Body of pancreas (tissue), 4 donors: ENCODE data around the gene SRD5A1. TPM values are rescaled to one million over a fixed set of nuclear protein-coding genes. Genes with fewer than 3 reads are reported as not detected.

ENCODE experiments used
- ATAC-seq: fragments of 150-250 bp; one replicate; pipeline ENCODE4 v1.9.1; 2016
- DNase-seq, 4 donors: peaks; one replicate each; pipeline ENCODE4 v3.0.0-alpha.2; 2019
- H3K27ac ChIP-seq, 4 donors: fragments of 200-600 bp; sonication (generic); 1 replicate in 3 of 4; 2 replicates in 1 of 4; pipeline versions ENCODE4 v1.5.1 to v1.6.1; 2016 to 2019; ENCODE audit warnings: mild to moderate bottlenecking in 1 of 4, mixed read lengths in 1 of 4, moderate library complexity in 1 of 4
- H3K27me3 ChIP-seq, 2 donors: fragments of 200-600 bp; sonication (generic); one replicate each; pipeline ENCODE4 v1.6.0; 2016; ENCODE audit warnings: mild to moderate bottlenecking in 1 of 2
- H3K36me3 ChIP-seq, 2 donors: fragments of 200-600 bp; sonication (generic); replicated peaks in 1 of 2; 2 replicates each; pipeline ENCODE4 v1.5.1; 2016; ENCODE audit warnings: low read depth in 2 of 2; ENCODE audit not compliant: insufficient read depth in 1 of 2
- H3K4me1 ChIP-seq: fragments of 200-600 bp; sonication (generic); one replicate; pipeline ENCODE4 v1.6.0; 2016
- H3K4me3 ChIP-seq, 2 donors: fragments of 200-600 bp; sonication (generic); 1 replicate in 1 of 2; 2 replicates in 1 of 2; pipeline ENCODE4 v1.5.1; 2016 to 2019
- H3K9me3 ChIP-seq, 3 donors: fragments of 200-600 bp; sonication (generic); 1 replicate in 2 of 3; 2 replicates in 1 of 3; pipeline ENCODE4 v1.5.1; 2016
- CTCF ChIP-seq, 7 experiments: fragments of 450-650 bp in 4 of 7; fragments of 200-600 bp in 3 of 7; sonication (generic) in 3 of 7; IDR thresholded peaks; one replicate each; pipeline ENCODE4 v1.5.1; 2016 to 2019; ENCODE audit warnings: antibody characterized with exemption in 7 of 7
- POLR2A ChIP-seq, 3 donors: fragments of 450-650 bp; IDR thresholded peaks; one replicate each; pipeline ENCODE4 v1.6.1; 2016; ENCODE audit warnings: antibody characterized with exemption in 3 of 3, mild to moderate bottlenecking in 2 of 3
- WGBS, 2 donors: methylation state at CpG; one replicate each; pipeline ENCODE4 v1.1.5; 2017; 5-methylcytosine and 5-hydroxymethylcytosine counted together
- intact Hi-C: fragments of 100-400 bp; cut with DNase I; formaldehyde crosslinking; loops from one replicate; pipeline ENCODE4 v1.15.1; 2023
- total RNA-seq, 2 donors: library from RNA; depleted of rRNA; stranded (reverse); fragments of >200 nt; gene quantifications; one replicate each; pipeline ENCODE4 v1.1.0, GENCODE V29; 2016

The SRD5A1 gene
- total RNA-seq, 2 donors from 2014 or later: 1.6 to 4.2 TPM

GRCh38 chr5:6585939-6586646 is 47.1 kb upstream of the SRD5A1 start:
- ATAC-seq (no peak), DNase-seq (no peak)
- no peaks in the 10 kb centered on the region for H3K27me3 ChIP-seq
- 76 to 79% methylated on average over 14 to 15 of the region's 15 CpGs for WGBS, 2 donors
- H3K4me1 ChIP-seq: peaks cover 9% of the 10 kb centered on the region
- no peak overlapping the region for H3K27ac ChIP-seq
- intact Hi-C loops: no loop called here
- H3K9me3 ChIP-seq: no peaks in the 10 kb centered on the region
- TF ChIP-seq POLR2A (IDR thresholded peaks at IDR 0.05) (no peak), CTCF (IDR thresholded peaks at IDR 0.05) (no peak)
- no peak overlapping the region for H3K4me3 ChIP-seq
- no peaks in the 10 kb centered on the region for H3K36me3 ChIP-seq

- intact Hi-C loops: no loop called here
- Histone ChIP-seq H3K36me3 (no peaks in the 10 kb centered on the region), H3K9me3 (no peaks in the 10 kb centered on the region), H3K4me3 (no peak overlapping the region), H3K27ac (no peak overlapping the region), H3K4me1 (peaks cover 9% of the 10 kb centered on the region), H3K27me3 (no peaks in the 10 kb centered on the region)
- ATAC-seq (no peak), DNase-seq (no peak)
- WGBS, 2 donors: 71 to 82% methylated on average over 5 of the region's 5 CpGs
- TF ChIP-seq POLR2A (IDR thresholded peaks at IDR 0.05) (no peak), CTCF (IDR thresholded peaks at IDR 0.05) (no peak)
Observed at GRCh38 chr5:6586647-6587042, 46.6 kb upstream of the SRD5A1 start.

- Histone ChIP-seq H3K27me3 (no peaks in the 10 kb centered on the region), H3K4me1 (peaks cover 9% of the 10 kb centered on the region), H3K9me3 (no peaks in the 10 kb centered on the region), H3K27ac (no peak overlapping the region), H3K4me3 (no peak overlapping the region), H3K36me3 (no peaks in the 10 kb centered on the region)
- WGBS, 2 donors: 77 to 78% methylated on average over 9 of the region's 9 CpGs
- ATAC-seq (no peak), DNase-seq (no peak)
- intact Hi-C loops: no loop called here
- TF ChIP-seq CTCF (IDR thresholded peaks at IDR 0.05) (no peak), POLR2A (IDR thresholded peaks at IDR 0.05) (no peak)
Observed at GRCh38 chr5:6587171-6587570, 46.1 kb upstream of the SRD5A1 start.

- DNase-seq (peak in 1 of 4 donors; percentile 20), ATAC-seq (peak; percentile 9)
- Histone ChIP-seq H3K27me3 (no peaks in the 10 kb centered on the region), H3K9me3 (no peaks in the 10 kb centered on the region), H3K27ac (no peak overlapping the region), H3K4me3 (no peak overlapping the region), H3K36me3 (no peaks in the 10 kb centered on the region), H3K4me1 (no peaks in the 10 kb centered on the region)
- intact Hi-C loops: no loop called here
- WGBS, 2 donors: 38 to 49% methylated on average over 2 of the region's 2 CpGs
- no peak for TF ChIP-seq CTCF (IDR thresholded peaks at IDR 0.05)
- no peak for TF ChIP-seq POLR2A (IDR thresholded peaks at IDR 0.05)
Observed at GRCh38 chr5:6590581-6590980, 42.7 kb upstream of the SRD5A1 start.

- no peaks in the 10 kb centered on the region for H3K27me3 ChIP-seq
- WGBS, 2 donors: 87 to 90% methylated on average over 12 of the region's 12 CpGs
- TF ChIP-seq POLR2A (IDR thresholded peaks at IDR 0.05): no peak
- TF ChIP-seq CTCF (IDR thresholded peaks at IDR 0.05): no peak
Observed at GRCh38 chr5:6591671-6592288, 41.5 kb upstream of the SRD5A1 start.

More at GRCh38 chr5:6591671-6592288, 41.5 kb upstream of the SRD5A1 start:
- no peak for ATAC-seq
- Histone ChIP-seq H3K4me1 (no peaks in the 10 kb centered on the region), H3K27ac (no peak overlapping the region), H3K36me3 (no peaks in the 10 kb centered on the region), H3K4me3 (no peak overlapping the region), H3K9me3 (no peaks in the 10 kb centered on the region)
- DNase-seq: no peak
- intact Hi-C loops: no loop called here
